GM23248 (cell line): Measurements from ENCODE around the gene DOCK9.

Experiments used
- EZH2 ChIP-seq: fragments of 200-600 bp; sonication (generic); IDR thresholded peaks from 2 replicates; pipeline ENCODE4 v1.6.1; 2018; ENCODE audit warnings: antibody characterized with exemption, mild to moderate bottlenecking; ENCODE audit not compliant: insufficient read depth, poor library complexity, severe bottlenecking
- EZH2phosphoT487 ChIP-seq: fragments of 200-600 bp; sonication (generic); IDR thresholded peaks from 2 replicates; pipeline ENCODE4 v1.6.1; 2018; ENCODE audit warnings: antibody characterized with exemption, moderate library complexity, mild to moderate bottlenecking, low read depth; ENCODE audit not compliant: insufficient read depth

GRCh38 chr13:99027260-99027659 is 49.4 kb upstream of the DOCK9 start:
- TF ChIP-seq EZH2 (no peak), EZH2phosphoT487 (no peak)
